HepG2 (cell line): ENCODE results near the gene NRN1L. TPM values are rescaled to one million over a fixed set of nuclear protein-coding genes. Genes with fewer than 3 reads are reported as not detected.

Experiments used
- DDIT3 ChIP-seq: sonication (generic); formaldehyde crosslinking; IDR thresholded peaks from 2 replicates; pipeline ENCODE4 v1.4.0; 2020; ENCODE audit warnings: mild to moderate bottlenecking, missing genetic modification reagents
- EEA1 ChIP-seq: sonication (generic); formaldehyde crosslinking; IDR thresholded peaks from 2 replicates; pipeline ENCODE4 v1.5.1; 2020; ENCODE audit warnings: mild to moderate bottlenecking, missing genetic modification reagents, borderline replicate concordance
- NBN ChIP-seq: fragments of 450-650 bp; conservative IDR thresholded peaks from 2 replicates; pipeline ENCODE4 v1.6.1; 2017
- NFKBIZ ChIP-seq: IDR thresholded peaks from 2 replicates; pipeline ENCODE4 v1.6.1; 2018; ENCODE audit warnings: missing genetic modification reagents, missing compliant biosample characterization
- POLR2A ChIP-seq, 2 experiments: IDR thresholded peaks; 2 replicates each; pipeline ENCODE4 v1.6.1; 2011; ENCODE audit warnings: low read depth in 2 of 2, low read length in 2 of 2, mild to moderate bottlenecking in 1 of 2, moderate library complexity in 1 of 2; ENCODE audit not compliant: insufficient read depth in 1 of 2
- TFDP2 ChIP-seq: sonication (generic); formaldehyde crosslinking; IDR thresholded peaks from 2 replicates; pipeline ENCODE4 v1.4.0; 2020; ENCODE audit warnings: missing genetic modification reagents
- ZFYVE20 ChIP-seq: sonication (generic); formaldehyde crosslinking; IDR thresholded peaks from 2 replicates; pipeline ENCODE4 v1.8.0; 2023; ENCODE audit warnings: low read depth, mild to moderate bottlenecking, moderate library complexity, missing genetic modification reagents, borderline replicate concordance
- ZMYM2 ChIP-seq: sonication (generic); formaldehyde crosslinking; IDR thresholded peaks from 2 replicates; pipeline ENCODE4 v1.8.0; 2022; ENCODE audit warnings: mild to moderate bottlenecking, missing genetic modification reagents
- ZNF20 ChIP-seq: sonication (generic); formaldehyde crosslinking; IDR thresholded peaks from 2 replicates; pipeline ENCODE4 v1.4.0; 2020; ENCODE audit warnings: mild to moderate bottlenecking, moderate library complexity, missing genetic modification reagents
- ZNF282 ChIP-seq: fragments of 450-650 bp; IDR thresholded peaks from 2 replicates; pipeline ENCODE4 v1.6.1; 2018; ENCODE audit not compliant: partially characterized antibody
- ZNF343 ChIP-seq: sonication (generic); formaldehyde crosslinking; IDR thresholded peaks from 2 replicates; pipeline ENCODE4 v1.4.0; 2020; ENCODE audit warnings: mild to moderate bottlenecking, missing genetic modification reagents
- ZNF432 ChIP-seq: sonication (generic); formaldehyde crosslinking; IDR thresholded peaks from 2 replicates; pipeline ENCODE4 v1.5.0; 2020; ENCODE audit warnings: missing genetic modification reagents, mild to moderate bottlenecking, borderline replicate concordance
- ZNF460 ChIP-seq: sonication (generic); formaldehyde crosslinking; IDR thresholded peaks from 2 replicates; pipeline ENCODE4 v1.5.1; 2020; ENCODE audit warnings: missing genetic modification reagents, mild to moderate bottlenecking, borderline replicate concordance
- ZNF562 ChIP-seq: sonication (generic); formaldehyde crosslinking; IDR thresholded peaks from 2 replicates; pipeline ENCODE4 v1.8.0; 2022; ENCODE audit warnings: missing genetic modification reagents, borderline replicate concordance
- ZNF563 ChIP-seq: sonication (generic); formaldehyde crosslinking; IDR thresholded peaks from 2 replicates; pipeline ENCODE4 v1.8.0; 2022; ENCODE audit warnings: mild to moderate bottlenecking, moderate library complexity, missing genetic modification reagents
- ZNF704 ChIP-seq: sonication (generic); formaldehyde crosslinking; IDR thresholded peaks from 2 replicates; pipeline ENCODE4 v1.8.1; 2023; ENCODE audit warnings: mild to moderate bottlenecking, inconsistent platforms, moderate library complexity, missing genetic modification reagents, borderline replicate concordance
- ZSCAN31 ChIP-seq: sonication (generic); formaldehyde crosslinking; IDR thresholded peaks from 2 replicates; pipeline ENCODE4 v1.5.0; 2020; ENCODE audit warnings: low read depth, mild to moderate bottlenecking, missing genetic modification reagents
- ZSCAN9 ChIP-seq: IDR thresholded peaks from 2 replicates; pipeline ENCODE4 v1.6.1; 2016; ENCODE audit warnings: borderline replicate concordance
- polyA plus RNA-seq, 8 experiments: library from polyadenylated mRNA; depleted of rRNA in 3 of 8; stranded (reverse) in 7 of 8; unstranded in 1 of 8; fragments of >200 nt; fragmentation: Illumina TruSeq in 4 of 8; extraction: Trizol in 4 of 8; gene quantifications; 2 replicates each; pipeline versions ENCODE4 v1.2.1 to v1.2.3, GENCODE V29; 2011 to 2016; ENCODE audit warnings: low read depth in 4 of 8, missing spikeins in 1 of 8, mixed read lengths in 1 of 8; ENCODE audit not compliant: insufficient read depth in 1 of 8
- total RNA-seq, 5 experiments: library from RNA; depleted of rRNA; stranded (reverse); fragments of >200 nt; fragmentation: Illumina TruSeq; extraction: Trizol; gene quantifications; 2 replicates each; pipeline ENCODE4 v1.2.3, GENCODE V29; 2016; ENCODE audit warnings: low read depth in 1 of 5
- TF ChIP-seq, protein P1 (sequence below): sonication (generic); formaldehyde crosslinking; IDR thresholded peaks from 2 replicates; pipeline ENCODE4 v1.5.0; 2020; ENCODE audit warnings: mild to moderate bottlenecking, missing genetic modification reagents, borderline replicate concordance
- TF ChIP-seq, protein P2 (sequence below): sonication (generic); formaldehyde crosslinking; IDR thresholded peaks from 2 replicates; pipeline ENCODE4 v1.4.0; 2020; ENCODE audit warnings: missing genetic modification reagents, mild to moderate bottlenecking, borderline replicate concordance

Gene NRN1L
- total and polyA plus RNA-seq, 2 of the 13 experiments (the other 11 are each of a cell fraction or from before 2014, with no cell fraction given), result 0.53 to 1.2 TPM

DNA sequence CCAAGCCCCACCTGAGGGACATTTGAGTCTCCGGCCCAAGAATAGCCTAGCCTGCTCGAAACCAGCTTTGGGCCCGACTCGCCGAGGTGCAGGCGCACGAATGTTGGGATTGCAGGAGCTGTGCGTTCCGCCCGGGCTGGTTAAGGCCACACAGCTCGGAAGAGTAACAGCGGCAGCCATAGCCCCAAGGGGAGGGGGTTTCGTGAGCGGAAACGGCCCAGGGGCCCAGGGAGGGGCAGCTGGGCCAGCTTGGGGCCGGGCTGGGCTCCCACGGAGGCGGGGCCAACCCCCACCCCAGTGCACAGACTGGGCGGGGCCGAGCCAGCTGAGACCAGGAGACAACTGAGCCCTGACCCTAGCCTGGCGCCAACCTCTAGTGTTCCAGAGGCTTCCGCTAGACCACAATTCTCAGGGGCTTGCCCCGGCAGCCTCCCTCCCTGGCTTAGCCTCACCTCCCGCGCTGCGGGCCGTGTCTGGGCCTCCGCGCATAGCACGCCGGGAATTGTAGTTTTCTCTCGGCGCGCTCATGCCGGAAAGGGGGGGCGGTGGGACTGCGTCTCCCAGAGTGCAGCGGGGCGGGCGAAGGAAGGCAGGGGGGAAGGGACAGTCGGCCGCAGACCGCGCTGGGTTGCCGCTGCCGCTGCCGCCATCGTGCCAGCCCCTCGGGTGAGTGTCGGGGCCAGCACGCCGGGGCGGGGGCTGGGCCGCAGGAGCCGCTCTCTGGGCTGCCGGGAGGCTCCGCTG is 38.2 kb upstream of the NRN1L start, which contains the start of gene NUTF2 (continued):
- TF ChIP-seq ZNF704 (CRISPR knock-in tag) (peak; percentile 81; the same call in 1 of the 2 replicates), POLR2A (IDR thresholded peaks at IDR 0.05; ENCODE audit: insufficient read depth in 1 of 2, low read depth in 2 of 2, low read length in 2 of 2) (peak in 1 of 2 experiments; percentile 75; a peak in 2 of 4 replicates), NFKBIZ (CRISPR knock-in tag) (no peak), ZNF282 (no peak), ZMYM2 (peak; percentile 59), ZNF563 (CRISPR knock-in tag) (peak; percentile 28; the same call in 1 of the 2 replicates), TFDP2 (CRISPR knock-in tag) (peak; percentile 97), ZNF562 (CRISPR knock-in tag) (no peak), ZSCAN9 (CRISPR knock-in tag) (no peak), EEA1 (CRISPR knock-in tag) (peak; percentile 27; the same call in 1 of the 2 replicates), ZNF460 (CRISPR knock-in tag) (peak; percentile 79; the same call in 1 of the 2 replicates), ZFYVE20 (CRISPR knock-in tag) (no peak), ZNF20 (no peak), ZNF343 (CRISPR knock-in tag) (peak; percentile 81; the same call in 1 of the 2 replicates), NBN (no peak), ZSCAN31 (CRISPR knock-in tag) (peak; percentile 93), ZNF432 (CRISPR knock-in tag) (no peak), DDIT3 (CRISPR knock-in tag) (no peak)
- TF ChIP-seq, protein P1, sequence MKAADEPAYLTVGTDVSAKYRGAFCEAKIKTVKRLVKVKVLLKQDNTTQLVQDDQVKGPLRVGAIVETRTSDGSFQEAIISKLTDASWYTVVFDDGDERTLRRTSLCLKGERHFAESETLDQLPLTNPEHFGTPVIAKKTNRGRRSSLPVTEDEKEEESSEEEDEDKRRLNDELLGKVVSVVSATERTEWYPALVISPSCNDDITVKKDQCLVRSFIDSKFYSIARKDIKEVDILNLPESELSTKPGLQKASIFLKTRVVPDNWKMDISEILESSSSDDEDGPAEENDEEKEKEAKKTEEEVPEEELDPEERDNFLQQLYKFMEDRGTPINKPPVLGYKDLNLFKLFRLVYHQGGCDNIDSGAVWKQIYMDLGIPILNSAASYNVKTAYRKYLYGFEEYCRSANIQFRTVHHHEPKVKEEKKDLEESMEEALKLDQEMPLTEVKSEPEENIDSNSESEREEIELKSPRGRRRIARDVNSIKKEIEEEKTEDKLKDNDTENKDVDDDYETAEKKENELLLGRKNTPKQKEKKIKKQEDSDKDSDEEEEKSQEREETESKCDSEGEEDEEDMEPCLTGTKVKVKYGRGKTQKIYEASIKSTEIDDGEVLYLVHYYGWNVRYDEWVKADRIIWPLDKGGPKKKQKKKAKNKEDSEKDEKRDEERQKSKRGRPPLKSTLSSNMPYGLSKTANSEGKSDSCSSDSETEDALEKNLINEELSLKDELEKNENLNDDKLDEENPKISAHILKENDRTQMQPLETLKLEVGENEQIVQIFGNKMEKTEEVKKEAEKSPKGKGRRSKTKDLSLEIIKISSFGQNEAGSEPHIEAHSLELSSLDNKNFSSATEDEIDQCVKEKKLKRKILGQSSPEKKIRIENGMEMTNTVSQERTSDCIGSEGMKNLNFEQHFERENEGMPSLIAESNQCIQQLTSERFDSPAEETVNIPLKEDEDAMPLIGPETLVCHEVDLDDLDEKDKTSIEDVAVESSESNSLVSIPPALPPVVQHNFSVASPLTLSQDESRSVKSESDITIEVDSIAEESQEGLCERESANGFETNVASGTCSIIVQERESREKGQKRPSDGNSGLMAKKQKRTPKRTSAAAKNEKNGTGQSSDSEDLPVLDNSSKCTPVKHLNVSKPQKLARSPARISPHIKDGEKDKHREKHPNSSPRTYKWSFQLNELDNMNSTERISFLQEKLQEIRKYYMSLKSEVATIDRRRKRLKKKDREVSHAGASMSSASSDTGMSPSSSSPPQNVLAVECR (CRISPR knock-in tag), result peak; percentile 94
- TF ChIP-seq, protein P2, sequence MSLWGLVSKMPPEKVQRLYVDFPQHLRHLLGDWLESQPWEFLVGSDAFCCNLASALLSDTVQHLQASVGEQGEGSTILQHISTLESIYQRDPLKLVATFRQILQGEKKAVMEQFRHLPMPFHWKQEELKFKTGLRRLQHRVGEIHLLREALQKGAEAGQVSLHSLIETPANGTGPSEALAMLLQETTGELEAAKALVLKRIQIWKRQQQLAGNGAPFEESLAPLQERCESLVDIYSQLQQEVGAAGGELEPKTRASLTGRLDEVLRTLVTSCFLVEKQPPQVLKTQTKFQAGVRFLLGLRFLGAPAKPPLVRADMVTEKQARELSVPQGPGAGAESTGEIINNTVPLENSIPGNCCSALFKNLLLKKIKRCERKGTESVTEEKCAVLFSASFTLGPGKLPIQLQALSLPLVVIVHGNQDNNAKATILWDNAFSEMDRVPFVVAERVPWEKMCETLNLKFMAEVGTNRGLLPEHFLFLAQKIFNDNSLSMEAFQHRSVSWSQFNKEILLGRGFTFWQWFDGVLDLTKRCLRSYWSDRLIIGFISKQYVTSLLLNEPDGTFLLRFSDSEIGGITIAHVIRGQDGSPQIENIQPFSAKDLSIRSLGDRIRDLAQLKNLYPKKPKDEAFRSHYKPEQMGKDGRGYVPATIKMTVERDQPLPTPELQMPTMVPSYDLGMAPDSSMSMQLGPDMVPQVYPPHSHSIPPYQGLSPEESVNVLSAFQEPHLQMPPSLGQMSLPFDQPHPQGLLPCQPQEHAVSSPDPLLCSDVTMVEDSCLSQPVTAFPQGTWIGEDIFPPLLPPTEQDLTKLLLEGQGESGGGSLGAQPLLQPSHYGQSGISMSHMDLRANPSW, result peak; percentile 96; the same call in 1 of the 2 replicates
